Measurements from ENCODE around the gene HOXC9. TPM values are rescaled to one million over a fixed set of nuclear protein-coding genes. Genes with fewer than 3 reads are reported as not detected.

The HOXC9 gene
- total RNA-seq, 1 experiment from 2014 or later, result not detected

- TF ChIP-seq USF1 (CRISPR knock-in tag; IDR thresholded peaks at IDR 0.05) (no peak), ZBTB21 (CRISPR knock-in tag; IDR thresholded peaks at IDR 0.05; ENCODE audit: borderline replicate concordance) (no peak), ZNF281 (CRISPR knock-in tag; IDR thresholded peaks at IDR 0.05) (no peak), ZNF232 (CRISPR knock-in tag; IDR thresholded peaks at IDR 0.05) (no peak), ZBTB43 (CRISPR knock-in tag; IDR thresholded peaks at IDR 0.05) (no peak), CREM (CRISPR knock-in tag; IDR thresholded peaks at IDR 0.05) (no peak), AR (CRISPR knock-in tag; IDR thresholded peaks at IDR 0.05) (no peak), AFF4 (CRISPR knock-in tag; IDR thresholded peaks at IDR 0.05; ENCODE audit: borderline replicate concordance) (no peak), ESRRA (CRISPR knock-in tag; IDR thresholded peaks at IDR 0.05; ENCODE audit: borderline replicate concordance) (no peak), IRF1 (CRISPR knock-in tag; IDR thresholded peaks at IDR 0.05) (no peak), TP53 (CRISPR knock-in tag; IDR thresholded peaks at IDR 0.05) (no peak)
Measured at GRCh38 chr12:54024127-54024526, 24.2 kb downstream of the HOXC9 start (continued).

GRCh38 chr12:54024581-54025305 lies 24.8 kb downstream of the HOXC9 start:
- ChIA-PET CTCF (interaction anchor here (1.0 to 3.9 kb wide), 5 partner anchors 8 to 183 kb away, joined by 3 to 25 read pairs (median 19); partner anchors contain the start of genes HOXC5 and HOXC8), POLR2A (interaction anchor here (0.5 to 1.5 kb wide), 3 partner anchors 30 to 177 kb away, joined by 3 to 4 read pairs (median 3); no protein-coding TSS in a partner anchor)
- H3K4me1 Mint-ChIP-seq, result peaks cover 28% of the 10 kb centered on the region
- no peak overlapping the region for H3K4me3 Mint-ChIP-seq
- no peaks in the 10 kb centered on the region; the same call in 1 of the 2 replicates for H3K36me3 Mint-ChIP-seq
- no peak for ATAC-seq
- H3K9me3 Mint-ChIP-seq, result no peaks in the 10 kb centered on the region
- peaks cover 100% of the 10 kb centered on the region for H3K27me3 Mint-ChIP-seq (ENCODE audit: low read depth)
- H3K27ac Mint-ChIP-seq, result no peak overlapping the region
- DNase-seq (ENCODE audit: low spot score), result no peak
- no peak for TF ChIP-seq CBFB (CRISPR knock-in tag; IDR thresholded peaks at IDR 0.05; ENCODE audit: low read depth)
- TF ChIP-seq CREM (CRISPR knock-in tag; IDR thresholded peaks at IDR 0.05), result no peak
- no peak for TF ChIP-seq ZNF425 (CRISPR knock-in tag; conservative IDR thresholded peaks at IDR 0.05)
- TF ChIP-seq IRF2 (CRISPR knock-in tag; IDR thresholded peaks at IDR 0.05; ENCODE audit: borderline replicate concordance, low read depth), result no peak
- no peak for TF ChIP-seq JAZF1 (CRISPR knock-in tag; IDR thresholded peaks at IDR 0.05)
- TF ChIP-seq CTCF (IDR thresholded peaks at IDR 0.05), result no peak
- no peak for TF ChIP-seq NFYB (CRISPR knock-in tag; conservative IDR thresholded peaks at IDR 0.05; ENCODE audit: low read depth)
- TF ChIP-seq GRHL2 (CRISPR knock-in tag; IDR thresholded peaks at IDR 0.05; ENCODE audit: insufficient replicate concordance, severe bottlenecking), result no peak

Measured in WTC11 (cell line).